IMR-90 (cell line): Measurements from ENCODE around the gene NOD2.

Source experiments
- BHLHE40 ChIP-seq: fragments of 150-350 bp; IDR thresholded peaks from 2 replicates; pipeline ENCODE4 v1.6.1; 2016; ENCODE audit warnings: mild to moderate bottlenecking, low read depth, low read length
- CEBPB ChIP-seq: IDR thresholded peaks from 2 replicates; pipeline ENCODE4 v1.6.1; 2012; ENCODE audit warnings: low read depth, low read length, improper control_type of control experiment
- FOS ChIP-seq: fragments of 150-350 bp; IDR thresholded peaks from 2 replicates; pipeline ENCODE4 v1.6.1; 2016; ENCODE audit warnings: low read depth, low read length
- MAFK ChIP-seq: IDR thresholded peaks from 2 replicates; pipeline ENCODE4 v1.6.1; 2012; ENCODE audit warnings: low read depth, low read length, improper control_type of control experiment
- MAZ ChIP-seq: IDR thresholded peaks from 2 replicates; pipeline ENCODE4 v1.6.1; 2012; ENCODE audit warnings: low read depth, mild to moderate bottlenecking, low read length, improper control_type of control experiment, moderate library complexity, borderline replicate concordance
- POLR2A ChIP-seq: IDR thresholded peaks from 2 replicates; pipeline ENCODE4 v1.6.1; 2012; ENCODE audit warnings: mild to moderate bottlenecking, low read depth, low read length
- RAD21 ChIP-seq: IDR thresholded peaks from 2 replicates; pipeline ENCODE4 v1.6.1; 2012; ENCODE audit warnings: low read length, improper control_type of control experiment
- RCOR1 ChIP-seq: IDR thresholded peaks from 2 replicates; pipeline ENCODE4 v1.6.1; 2012; ENCODE audit warnings: mild to moderate bottlenecking, low read length, improper control_type of control experiment; ENCODE audit not compliant: insufficient replicate concordance
- RFX5 ChIP-seq: IDR thresholded peaks from 2 replicates; pipeline ENCODE4 v1.8.0; 2012; ENCODE audit warnings: low read depth, mild to moderate bottlenecking, low read length, moderate library complexity
- SMC3 ChIP-seq: fragments of 150-350 bp; IDR thresholded peaks from 2 replicates; pipeline ENCODE4 v1.6.1; 2016; ENCODE audit warnings: low read depth, mild to moderate bottlenecking, antibody characterized with exemption, low read length, moderate library complexity
- TF ChIP-seq, protein P1 (sequence below): fragments of 150-350 bp; IDR thresholded peaks from 2 replicates; pipeline ENCODE4 v1.6.1; 2017; ENCODE audit warnings: mild to moderate bottlenecking, antibody characterized with exemption, low read length, low read depth
- TF ChIP-seq, protein P2 (sequence below): conservative IDR thresholded peaks from 2 replicates; pipeline ENCODE4 v1.5.1; 2012; ENCODE audit warnings: mild to moderate bottlenecking, low read depth, low read length, improper control_type of control experiment
- TF ChIP-seq, protein P3 (sequence below): fragments of 150-350 bp; IDR thresholded peaks from 2 replicates; pipeline ENCODE4 v1.6.1; 2016; ENCODE audit warnings: low read depth, mild to moderate bottlenecking, low read length, moderate library complexity, borderline replicate concordance

DNA sequence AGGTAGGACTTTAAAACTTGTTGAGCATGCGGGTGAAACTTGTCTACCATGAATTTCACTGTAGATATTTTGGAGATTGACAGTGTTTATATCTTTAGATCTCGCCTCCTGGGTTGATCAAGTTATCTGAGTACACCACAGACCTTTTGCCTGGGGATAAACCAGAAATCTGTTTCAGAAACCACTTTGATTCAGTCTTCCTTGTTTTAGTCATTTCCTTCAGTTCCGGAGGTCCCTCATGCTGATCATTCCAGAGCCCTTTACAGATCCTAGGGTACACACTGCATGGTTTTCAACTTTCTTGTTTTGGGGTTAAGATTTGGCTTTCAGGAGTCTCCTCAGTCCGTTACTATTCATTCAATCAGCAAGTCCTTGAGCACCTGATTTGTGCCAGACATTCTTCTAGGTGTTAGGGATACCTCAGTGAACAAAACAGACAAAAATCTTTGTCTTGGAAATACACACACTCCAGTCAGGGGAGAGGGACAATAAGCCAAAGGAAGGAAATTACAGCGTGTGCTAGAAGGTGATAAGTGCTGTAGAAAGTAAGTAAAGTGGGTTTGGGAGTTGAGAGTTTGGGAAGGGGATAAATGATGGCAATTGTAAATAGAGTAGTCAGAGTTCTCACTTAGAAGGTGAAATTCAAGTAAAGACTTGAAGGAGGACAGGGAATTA lies 12.2 kb downstream of the NOD2 start:
- TF ChIP-seq, protein P1, sequence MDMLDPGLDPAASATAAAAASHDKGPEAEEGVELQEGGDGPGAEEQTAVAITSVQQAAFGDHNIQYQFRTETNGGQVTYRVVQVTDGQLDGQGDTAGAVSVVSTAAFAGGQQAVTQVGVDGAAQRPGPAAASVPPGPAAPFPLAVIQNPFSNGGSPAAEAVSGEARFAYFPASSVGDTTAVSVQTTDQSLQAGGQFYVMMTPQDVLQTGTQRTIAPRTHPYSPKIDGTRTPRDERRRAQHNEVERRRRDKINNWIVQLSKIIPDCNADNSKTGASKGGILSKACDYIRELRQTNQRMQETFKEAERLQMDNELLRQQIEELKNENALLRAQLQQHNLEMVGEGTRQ, result no peak
- TF ChIP-seq, protein P2, sequence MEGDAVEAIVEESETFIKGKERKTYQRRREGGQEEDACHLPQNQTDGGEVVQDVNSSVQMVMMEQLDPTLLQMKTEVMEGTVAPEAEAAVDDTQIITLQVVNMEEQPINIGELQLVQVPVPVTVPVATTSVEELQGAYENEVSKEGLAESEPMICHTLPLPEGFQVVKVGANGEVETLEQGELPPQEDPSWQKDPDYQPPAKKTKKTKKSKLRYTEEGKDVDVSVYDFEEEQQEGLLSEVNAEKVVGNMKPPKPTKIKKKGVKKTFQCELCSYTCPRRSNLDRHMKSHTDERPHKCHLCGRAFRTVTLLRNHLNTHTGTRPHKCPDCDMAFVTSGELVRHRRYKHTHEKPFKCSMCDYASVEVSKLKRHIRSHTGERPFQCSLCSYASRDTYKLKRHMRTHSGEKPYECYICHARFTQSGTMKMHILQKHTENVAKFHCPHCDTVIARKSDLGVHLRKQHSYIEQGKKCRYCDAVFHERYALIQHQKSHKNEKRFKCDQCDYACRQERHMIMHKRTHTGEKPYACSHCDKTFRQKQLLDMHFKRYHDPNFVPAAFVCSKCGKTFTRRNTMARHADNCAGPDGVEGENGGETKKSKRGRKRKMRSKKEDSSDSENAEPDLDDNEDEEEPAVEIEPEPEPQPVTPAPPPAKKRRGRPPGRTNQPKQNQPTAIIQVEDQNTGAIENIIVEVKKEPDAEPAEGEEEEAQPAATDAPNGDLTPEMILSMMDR, result no peak
- no peak for TF ChIP-seq FOS
- no peak for TF ChIP-seq MAFK
- TF ChIP-seq POLR2A, result no peak
- TF ChIP-seq, protein P3, sequence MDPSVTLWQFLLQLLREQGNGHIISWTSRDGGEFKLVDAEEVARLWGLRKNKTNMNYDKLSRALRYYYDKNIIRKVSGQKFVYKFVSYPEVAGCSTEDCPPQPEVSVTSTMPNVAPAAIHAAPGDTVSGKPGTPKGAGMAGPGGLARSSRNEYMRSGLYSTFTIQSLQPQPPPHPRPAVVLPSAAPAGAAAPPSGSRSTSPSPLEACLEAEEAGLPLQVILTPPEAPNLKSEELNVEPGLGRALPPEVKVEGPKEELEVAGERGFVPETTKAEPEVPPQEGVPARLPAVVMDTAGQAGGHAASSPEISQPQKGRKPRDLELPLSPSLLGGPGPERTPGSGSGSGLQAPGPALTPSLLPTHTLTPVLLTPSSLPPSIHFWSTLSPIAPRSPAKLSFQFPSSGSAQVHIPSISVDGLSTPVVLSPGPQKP, result no peak
- TF ChIP-seq BHLHE40, result no peak
- TF ChIP-seq RFX5, result no peak
- no peak for TF ChIP-seq RCOR1
- TF ChIP-seq SMC3, result no peak
- no peak for TF ChIP-seq MAZ
- no peak for TF ChIP-seq RAD21
- no peak for TF ChIP-seq CEBPB
